H1 (cell line): Measurements from ENCODE around the gene SCN10A. TPM values are rescaled to one million over a fixed set of nuclear protein-coding genes. Genes with fewer than 3 reads are reported as not detected.

Experiments
- ATF3 ChIP-seq: IDR thresholded peaks from 2 replicates; pipeline ENCODE4 v1.6.1; 2011; ENCODE audit warnings: low read depth, mild to moderate bottlenecking, low read length; ENCODE audit not compliant: insufficient read depth
- BRCA1 ChIP-seq: IDR thresholded peaks from 2 replicates; pipeline ENCODE4 v1.6.1; 2012; ENCODE audit warnings: low read depth, low read length, improper control_type of control experiment
- CHD7 ChIP-seq: fragments of 300-600 bp; sonication (generic); IDR thresholded peaks from 2 replicates; pipeline ENCODE4 v1.7.1; 2012; ENCODE audit warnings: low read length, moderate library complexity, mild to moderate bottlenecking, inconsistent platforms; ENCODE audit not compliant: insufficient replicate concordance
- FOSL1 ChIP-seq: IDR thresholded peaks from 2 replicates; pipeline ENCODE4 v1.6.1; 2011; ENCODE audit warnings: mild to moderate bottlenecking, low read depth, low read length, moderate library complexity; ENCODE audit not compliant: insufficient read depth
- KDM5A ChIP-seq: fragments of 200-600 bp; IDR thresholded peaks from 2 replicates; pipeline ENCODE4 v1.7.1; 2012; ENCODE audit warnings: mild to moderate bottlenecking, low read length, inconsistent platforms, mixed read lengths
- POLR2A ChIP-seq, 2 experiments: IDR thresholded peaks; 1 replicate in 1 of 2; 2 replicates in 1 of 2; pipeline ENCODE4 v1.6.1; 2011; ENCODE audit warnings: low read depth in 2 of 2, low read length in 2 of 2, mild to moderate bottlenecking in 2 of 2; ENCODE audit errors: control extremely low read depth in 1 of 2
- RAD21 ChIP-seq, 2 experiments: IDR thresholded peaks in 1 of 2; conservative IDR thresholded peaks in 1 of 2; 2 replicates each; pipeline ENCODE4 v1.6.1; 2011; ENCODE audit warnings: low read depth in 2 of 2, low read length in 2 of 2, improper control_type of control experiment in 1 of 2, inconsistent platforms in 1 of 2, mild to moderate bottlenecking in 1 of 2, moderate library complexity in 1 of 2
- RBBP5 ChIP-seq: IDR thresholded peaks from 2 replicates; pipeline ENCODE4 v1.7.1; 2012; ENCODE audit warnings: low read depth, mild to moderate bottlenecking, inconsistent platforms, low read length, moderate library complexity, borderline replicate concordance
- SP1 ChIP-seq: IDR thresholded peaks from 2 replicates; pipeline ENCODE4 v1.6.1; 2011; ENCODE audit warnings: low read depth, low read length
- SP2 ChIP-seq: IDR thresholded peaks from 2 replicates; pipeline ENCODE4 v1.6.1; 2012; ENCODE audit warnings: mild to moderate bottlenecking, low read length, inconsistent platforms
- SRF ChIP-seq: IDR thresholded peaks from 2 replicates; pipeline ENCODE4 v1.6.1; 2011; ENCODE audit warnings: mild to moderate bottlenecking, low read depth, low read length, moderate library complexity
- TEAD4 ChIP-seq: IDR thresholded peaks from 2 replicates; pipeline ENCODE4 v1.6.1; 2012; ENCODE audit warnings: low read depth, low read length, inconsistent platforms, mixed read lengths
- polyA plus RNA-seq, 7 experiments: library from polyadenylated mRNA; depleted of rRNA in 3 of 7; stranded (reverse) in 5 of 7; unstranded in 2 of 7; fragments of >200 nt in 5 of 7; fragments of 200-250 nt in 2 of 7; gene quantifications; 1 replicate in 5 of 7; 2 replicates in 1 of 7; 4 replicates in 1 of 7; pipeline versions ENCODE4 v1.2.1 to v1.2.3, GENCODE V29; 2011 to 2013; ENCODE audit warnings: missing spikeins in 2 of 7, mixed read lengths in 2 of 7
- total RNA-seq: library from RNA; stranded (reverse); fragmentation: NEBNext Ultra II Directional; extraction: Animal tissue kit (Norgen Biotek cat#: 25700); gene quantifications from 2 replicates; pipeline ENCODE4 v1.2.1, GENCODE V29; 2021

SCN10A gene
- total and polyA plus RNA-seq, 2 of the 8 experiments (the other 6 are each of a cell fraction or from before 2014, with no cell fraction given) = not detected

GRCh38 chr3:38662544-38662943 lies 153.5 kb downstream of the SCN10A start (continued):
- TF ChIP-seq SRF = no peak
- TF ChIP-seq ATF3 = no peak
- TF ChIP-seq KDM5A = no peak
- TF ChIP-seq RAD21 (IDR thresholded peaks at IDR 0.05 in 1 of 2, conservative IDR thresholded peaks at IDR 0.05 in 1 of 2; ENCODE audit: low read depth in 2 of 2, low read length in 2 of 2) = peak; percentile 97 to 98
- no peak for TF ChIP-seq BRCA1
- no peak for TF ChIP-seq RBBP5
- TF ChIP-seq FOSL1 = no peak
- TF ChIP-seq SP2 = no peak
- 0 out of 2 replicates have a peak, but pooled peaks have one; percentile 55 for TF ChIP-seq SP1
- TF ChIP-seq TEAD4 = peak; percentile 90
- no peak for TF ChIP-seq CHD7
- TF ChIP-seq POLR2A (IDR thresholded peaks at IDR 0.05; ENCODE audit: control extremely low read depth in 1 of 2, low read depth in 2 of 2, low read length in 2 of 2) = no peak
